Right ventricle myocardium inferior (tissue), 1 donor: ENCODE measurements around the gene PCDHB12. TPM values are rescaled to one million over a fixed set of nuclear protein-coding genes. Genes with fewer than 3 reads are reported as not detected.
A peak's percentile ranks its signal among the peaks of the same experiment; 100 is the strongest.
"Not testable (repeated sequence)": the region's sequence is repeated elsewhere in the genome, so short reads cannot be mapped to it uniquely, and the experiment has no call there.

ENCODE experiments used
- ATAC-seq: fragments of 200-7000 bp; cut with Tn5 transposase; one replicate; pipeline ENCODE4 v1.9.1; 2020; ENCODE audit warnings: mild to moderate bottlenecking, moderate library complexity
- DNase-seq: peaks from one replicate; pipeline ENCODE4 v3.0.0; 2021; ENCODE audit errors: missing footprints
- intact Hi-C: fragments of 100-400 bp; cut with DNase I; formaldehyde crosslinking; loops from one replicate; pipeline ENCODE4 v1.11.0; 2022
- total RNA-seq: library from RNA; stranded (reverse); fragmentation: NEBNext Ultra II Directional; extraction: Animal tissue kit (Norgen Biotek cat#: 25700); gene quantifications from one replicate; pipeline ENCODE4 v1.2.1, GENCODE V29; 2021
- donor health status: DM: no; HTN: yes; CAD: no; lungs with severe emphysema.

The PCDHB12 gene
- total RNA-seq, 1 donor from 2014 or later: 1.3 TPM

DNA sequence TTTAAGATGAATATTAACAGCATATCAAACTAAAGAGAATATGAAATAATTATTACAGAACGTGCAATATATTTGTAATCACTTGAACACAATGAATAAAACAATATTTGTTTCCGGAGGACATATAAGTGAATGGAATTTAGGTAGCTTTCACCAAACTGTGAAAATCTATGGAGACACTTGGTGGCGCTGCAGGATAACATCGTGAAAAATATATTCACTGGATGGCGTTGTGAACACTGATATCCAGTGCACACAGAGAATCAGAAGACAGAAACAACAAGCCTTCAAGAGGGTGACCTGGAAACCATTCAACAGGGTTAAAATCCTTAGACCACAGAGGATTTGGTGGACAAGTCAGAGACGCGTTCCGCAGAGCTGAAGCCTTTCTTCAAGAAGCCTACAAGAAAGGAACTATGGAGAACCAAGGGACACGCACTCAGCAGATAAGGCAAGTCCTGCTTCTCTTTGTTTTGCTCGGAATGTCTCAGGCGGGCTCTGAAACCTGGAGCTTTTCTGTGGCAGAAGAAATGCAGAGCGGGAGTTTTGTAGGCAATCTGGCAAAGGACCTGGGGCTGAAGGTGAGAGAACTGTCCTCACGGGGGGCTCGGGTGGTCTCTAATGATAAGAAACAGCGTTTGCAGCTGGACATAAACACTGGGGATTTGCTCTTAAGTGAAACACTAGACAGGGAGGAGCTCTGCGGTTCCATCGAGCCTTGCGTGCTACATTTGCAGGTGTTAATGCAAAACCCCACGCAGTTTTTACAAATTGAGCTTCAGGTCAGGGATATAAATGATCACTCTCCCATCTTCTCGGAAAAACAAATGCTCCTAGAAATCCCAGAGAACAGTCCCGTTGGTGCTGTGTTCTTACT lies 8.9 kb upstream of the PCDHB12 start, which contains the start of gene PCDHB11:
PCDHB11 (plus strand) TSS at position 269 of the 877 bp plus-strand sequence; CDS start at position 417, 148 bp downstream.
- no peak for DNase-seq
- intact Hi-C loops: no loop called here
- ATAC-seq: no peak

DNA sequence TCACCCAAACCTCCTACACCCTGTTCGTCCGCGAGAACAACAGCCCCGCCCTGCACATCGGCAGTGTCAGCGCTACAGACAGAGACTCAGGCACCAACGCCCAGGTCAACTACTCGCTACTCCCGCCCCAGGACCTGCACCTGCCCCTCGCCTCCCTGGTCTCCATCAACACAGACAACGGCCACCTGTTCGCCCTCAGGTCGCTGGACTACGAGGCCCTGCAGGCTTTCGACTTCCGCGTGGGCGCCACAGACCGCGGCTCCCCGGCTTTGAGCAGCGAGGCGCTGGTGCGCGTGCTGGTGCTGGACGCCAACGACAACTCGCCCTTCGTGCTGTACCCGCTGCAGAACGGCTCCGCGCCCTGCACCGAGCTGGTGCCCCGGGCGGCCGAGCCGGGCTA lies 7.4 kb upstream of the PCDHB12 start:
- intact Hi-C loops, ATAC-seq, DNase-seq: not testable (repeated sequence)

DNA sequence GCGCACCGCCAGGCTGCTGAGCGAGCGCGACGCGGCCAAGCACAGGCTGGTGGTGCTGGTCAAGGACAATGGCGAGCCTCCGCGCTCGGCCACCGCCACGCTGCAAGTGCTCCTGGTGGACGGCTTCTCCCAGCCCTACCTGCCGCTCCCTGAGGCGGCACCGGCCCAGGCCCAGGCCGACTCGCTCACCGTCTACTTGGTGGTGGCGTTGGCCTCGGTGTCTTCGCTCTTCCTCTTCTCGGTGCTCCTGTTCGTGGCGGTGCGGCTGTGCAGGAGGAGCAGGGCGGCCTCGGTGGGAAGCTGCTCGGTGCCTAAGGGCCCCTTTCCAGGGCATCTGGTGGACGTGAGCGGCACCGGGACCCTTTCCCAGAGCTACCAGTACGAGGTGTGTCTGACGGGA lies 6.9 kb upstream of the PCDHB12 start:
- intact Hi-C loops, ATAC-seq, DNase-seq: not testable (repeated sequence)

DNA sequence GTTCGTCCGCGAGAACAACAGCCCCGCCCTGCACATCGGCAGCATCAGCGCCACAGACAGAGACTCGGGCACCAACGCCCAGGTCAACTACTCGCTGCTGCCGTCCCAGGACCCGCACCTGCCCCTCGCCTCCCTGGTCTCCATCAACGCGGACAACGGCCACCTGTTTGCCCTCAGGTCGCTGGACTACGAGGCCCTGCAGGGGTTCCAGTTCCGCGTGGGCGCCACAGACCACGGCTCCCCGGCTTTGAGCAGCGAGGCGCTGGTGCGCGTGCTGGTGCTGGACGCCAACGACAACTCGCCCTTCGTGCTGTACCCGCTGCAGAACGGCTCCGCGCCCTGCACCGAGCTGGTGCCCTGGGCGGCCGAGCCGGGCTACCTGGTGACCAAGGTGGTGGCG lies 1.8 kb downstream of the PCDHB12 start:
- intact Hi-C loops: loop anchor here (10.0 kb wide), 1 partner anchor 115 kb away; the partner anchor contains the start of gene TAF7
- DNase-seq, ATAC-seq: not testable (repeated sequence)

DNA sequence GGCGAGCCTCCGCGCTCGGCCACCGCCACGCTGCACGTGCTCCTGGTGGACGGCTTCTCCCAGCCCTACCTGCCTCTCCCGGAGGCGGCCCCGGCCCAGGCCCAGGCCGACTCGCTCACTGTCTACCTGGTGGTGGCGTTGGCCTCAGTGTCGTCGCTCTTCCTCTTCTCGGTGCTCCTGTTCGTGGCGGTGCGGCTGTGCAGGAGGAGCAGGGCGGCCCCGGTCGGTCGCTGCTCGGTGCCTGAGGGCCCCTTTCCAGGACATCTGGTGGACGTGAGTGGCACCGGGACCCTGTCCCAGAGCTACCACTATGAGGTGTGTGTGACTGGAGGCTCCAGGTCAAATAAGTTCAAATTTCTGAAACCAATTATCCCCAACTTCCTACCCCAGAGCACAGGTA lies 2.3 kb downstream of the PCDHB12 start:
- intact Hi-C loops: loop anchor here (10.0 kb wide), 1 partner anchor 114 kb away; the partner anchor contains the start of gene TAF7

DNA sequence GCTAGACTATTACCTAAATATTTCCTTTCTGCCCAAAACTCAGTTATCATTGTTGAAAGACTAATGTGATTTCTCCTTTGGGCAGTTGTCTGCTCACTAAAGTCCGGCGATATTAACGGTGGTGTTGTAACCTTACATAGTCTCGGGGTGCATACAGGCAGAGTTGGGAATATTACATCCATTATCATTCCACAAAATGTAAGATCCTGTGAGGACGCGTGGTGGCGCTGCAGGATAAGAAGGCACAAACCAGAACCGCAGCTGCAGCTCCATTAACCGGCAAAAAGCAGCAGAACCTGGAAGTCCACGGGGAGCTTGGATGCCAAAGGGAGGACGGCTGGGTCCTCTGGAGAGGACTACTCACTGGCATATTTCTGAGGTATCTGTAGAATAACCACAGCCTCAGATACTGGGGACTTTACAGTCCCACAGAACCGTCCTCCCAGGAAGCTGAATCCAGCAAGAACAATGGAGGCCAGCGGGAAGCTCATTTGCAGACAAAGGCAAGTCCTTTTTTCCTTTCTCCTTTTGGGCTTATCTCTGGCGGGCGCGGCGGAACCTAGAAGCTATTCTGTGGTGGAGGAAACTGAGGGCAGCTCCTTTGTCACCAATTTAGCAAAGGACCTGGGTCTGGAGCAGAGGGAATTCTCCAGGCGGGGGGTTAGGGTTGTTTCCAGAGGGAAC lies 5.3 kb downstream of the PCDHB12 start, which contains the start of gene PCDHB13:
PCDHB13 (plus strand) TSS at position 264 of the 684 bp plus-strand sequence; CDS start at position 469, 205 bp downstream.
- ATAC-seq (peak; percentile 81), DNase-seq (peak; percentile 80)
- intact Hi-C loops: loop anchor here (10.0 kb wide), 1 partner anchor 111 kb away; the partner anchor contains the start of gene TAF7

More for the DNA sequence above, 2.3 kb downstream of the PCDHB12 start:
- ATAC-seq, DNase-seq: not testable (repeated sequence)

DNA sequence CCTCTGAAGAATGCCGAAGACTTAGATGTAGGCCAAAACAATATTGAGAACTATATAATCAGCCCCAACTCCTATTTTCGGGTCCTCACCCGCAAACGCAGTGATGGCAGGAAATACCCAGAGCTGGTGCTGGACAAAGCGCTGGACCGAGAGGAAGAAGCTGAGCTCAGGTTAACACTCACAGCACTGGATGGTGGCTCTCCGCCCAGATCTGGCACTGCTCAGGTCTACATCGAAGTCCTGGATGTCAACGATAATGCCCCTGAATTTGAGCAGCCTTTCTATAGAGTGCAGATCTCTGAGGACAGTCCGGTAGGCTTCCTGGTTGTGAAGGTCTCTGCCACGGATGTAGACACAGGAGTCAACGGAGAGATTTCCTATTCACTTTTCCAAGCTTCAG lies 6.1 kb downstream of the PCDHB12 start:
- intact Hi-C loops: loop anchor here (10.0 kb wide), 1 partner anchor 110 kb away; the partner anchor contains the start of gene TAF7
- ATAC-seq, DNase-seq: not testable (repeated sequence)

DNA sequence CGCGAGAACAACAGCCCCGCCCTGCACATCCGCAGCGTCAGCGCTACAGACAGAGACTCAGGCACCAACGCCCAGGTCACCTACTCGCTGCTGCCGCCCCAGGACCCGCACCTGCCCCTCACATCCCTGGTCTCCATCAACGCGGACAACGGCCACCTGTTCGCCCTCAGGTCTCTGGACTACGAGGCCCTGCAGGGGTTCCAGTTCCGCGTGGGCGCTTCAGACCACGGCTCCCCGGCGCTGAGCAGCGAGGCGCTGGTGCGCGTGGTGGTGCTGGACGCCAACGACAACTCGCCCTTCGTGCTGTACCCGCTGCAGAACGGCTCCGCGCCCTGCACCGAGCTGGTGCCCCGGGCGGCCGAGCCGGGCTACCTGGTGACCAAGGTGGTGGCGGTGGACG lies 7.0 kb downstream of the PCDHB12 start:
- not testable (repeated sequence) for DNase-seq, ATAC-seq
- intact Hi-C loops: loop anchor here (10.0 kb wide), 1 partner anchor 109 kb away; the partner anchor contains the start of gene TAF7

DNA sequence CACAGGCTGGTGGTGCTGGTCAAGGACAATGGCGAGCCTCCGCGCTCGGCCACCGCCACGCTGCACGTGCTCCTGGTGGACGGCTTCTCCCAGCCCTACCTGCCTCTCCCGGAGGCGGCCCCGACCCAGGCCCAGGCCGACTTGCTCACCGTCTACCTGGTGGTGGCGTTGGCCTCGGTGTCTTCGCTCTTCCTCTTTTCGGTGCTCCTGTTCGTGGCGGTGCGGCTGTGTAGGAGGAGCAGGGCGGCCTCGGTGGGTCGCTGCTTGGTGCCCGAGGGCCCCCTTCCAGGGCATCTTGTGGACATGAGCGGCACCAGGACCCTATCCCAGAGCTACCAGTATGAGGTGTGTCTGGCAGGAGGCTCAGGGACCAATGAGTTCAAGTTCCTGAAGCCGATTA lies 7.5 kb downstream of the PCDHB12 start:
- intact Hi-C loops: loop anchor here (10.0 kb wide), 1 partner anchor 109 kb away; the partner anchor contains the start of gene TAF7
- ATAC-seq, DNase-seq: not testable (repeated sequence)

DNA sequence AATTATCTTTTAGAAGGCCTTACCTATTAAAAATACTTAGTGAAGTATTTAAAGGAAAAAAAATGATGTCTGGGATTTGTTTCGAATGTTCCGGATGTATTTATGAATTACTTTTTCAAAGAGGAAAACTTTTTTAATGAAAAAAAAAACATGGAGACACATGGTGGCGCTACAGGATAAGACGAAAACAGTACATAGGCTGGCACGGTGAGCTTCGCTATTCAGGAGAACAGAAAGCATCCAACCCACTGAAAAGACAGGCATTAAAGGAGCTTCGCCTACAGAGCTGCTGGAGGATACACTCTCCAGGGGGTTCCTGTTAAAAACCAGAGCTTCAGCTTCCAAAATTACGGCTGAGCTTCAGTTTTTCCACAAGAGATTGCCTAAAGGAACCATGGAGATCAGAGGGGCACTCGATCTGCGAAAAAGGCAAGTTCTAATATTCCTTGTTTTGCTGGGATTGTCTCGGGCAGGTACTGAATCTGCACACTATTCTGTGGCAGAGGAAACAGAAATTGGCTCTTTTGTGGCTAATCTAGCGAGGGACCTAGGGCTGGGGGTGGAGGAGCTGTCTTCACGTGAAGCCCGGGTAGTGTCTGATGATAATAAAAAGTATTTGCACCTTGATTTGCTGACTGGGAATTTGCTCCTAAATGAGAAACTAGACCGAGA lies 14.7 kb downstream of the PCDHB12 start, which contains the start of gene PCDHB14:
PCDHB14 (plus strand) TSS at position 232 of the 672 bp plus-strand sequence; CDS start at position 395, 163 bp downstream.
- no peak for DNase-seq
- intact Hi-C loops: no loop called here
- ATAC-seq: no peak

DNA sequence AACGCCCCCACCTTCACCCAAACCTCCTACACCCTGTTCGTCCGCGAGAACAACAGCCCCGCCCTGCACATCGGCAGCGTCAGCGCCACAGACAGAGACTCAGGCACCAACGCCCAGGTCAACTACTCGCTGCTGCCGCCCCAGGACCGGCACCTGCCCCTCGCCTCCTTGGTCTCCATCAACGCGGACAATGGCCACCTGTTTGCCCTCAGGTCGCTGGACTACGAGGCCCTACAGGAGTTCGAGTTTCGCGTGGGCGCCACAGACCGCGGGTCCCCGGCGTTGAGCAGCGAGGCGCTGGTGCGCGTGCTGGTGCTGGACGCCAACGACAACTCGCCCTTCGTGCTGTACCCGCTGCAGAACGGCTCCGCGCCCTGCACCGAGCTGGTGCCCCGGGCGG lies 16.3 kb downstream of the PCDHB12 start:
- intact Hi-C loops, DNase-seq, ATAC-seq: not testable (repeated sequence)

DNA sequence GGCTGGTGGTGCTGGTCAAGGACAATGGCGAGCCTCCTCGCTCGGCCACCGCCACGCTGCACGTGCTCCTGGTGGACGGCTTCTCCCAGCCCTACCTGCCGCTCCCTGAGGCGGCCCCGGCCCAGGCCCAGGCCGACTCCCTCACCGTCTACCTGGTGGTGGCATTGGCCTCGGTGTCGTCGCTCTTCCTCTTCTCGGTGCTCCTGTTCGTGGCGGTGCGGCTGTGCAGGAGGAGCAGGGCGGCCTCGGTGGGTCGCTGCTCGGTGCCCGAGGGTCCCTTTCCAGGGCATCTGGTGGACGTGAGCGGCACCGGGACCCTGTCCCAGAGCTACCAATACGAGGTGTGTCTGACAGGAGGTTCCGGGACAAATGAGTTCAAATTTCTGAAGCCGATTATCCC lies 16.9 kb downstream of the PCDHB12 start:
- ATAC-seq, intact Hi-C loops, DNase-seq: not testable (repeated sequence)

DNA sequence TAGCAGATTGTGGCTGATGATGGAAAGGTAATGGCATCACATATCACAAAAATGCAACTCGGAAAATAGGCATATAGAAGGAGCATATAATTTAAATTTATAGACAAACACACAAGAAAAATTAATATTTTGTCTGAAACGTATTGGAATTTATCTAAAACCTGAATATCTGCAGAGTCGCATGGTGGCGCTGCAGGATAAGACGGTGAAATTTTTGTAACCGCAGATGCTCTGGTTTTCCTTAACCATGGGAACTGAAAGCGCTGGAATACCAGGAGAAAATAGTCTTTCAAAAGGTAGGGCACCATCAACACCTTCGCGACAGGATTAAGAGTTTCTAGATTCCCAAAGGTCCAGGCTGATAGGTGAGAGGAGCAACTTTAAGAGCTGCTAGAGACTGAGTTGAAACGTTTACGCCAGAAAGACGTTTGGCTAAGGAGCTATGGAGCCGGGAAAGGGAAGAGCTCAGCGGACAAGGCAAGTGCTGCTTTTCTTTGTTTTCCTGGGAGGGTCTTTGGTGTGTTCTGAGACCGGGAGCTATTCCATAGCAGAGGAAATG lies 25.7 kb downstream of the PCDHB12 start:
- intact Hi-C loops: no loop called here
- no peak for ATAC-seq
- DNase-seq: no peak

DNA sequence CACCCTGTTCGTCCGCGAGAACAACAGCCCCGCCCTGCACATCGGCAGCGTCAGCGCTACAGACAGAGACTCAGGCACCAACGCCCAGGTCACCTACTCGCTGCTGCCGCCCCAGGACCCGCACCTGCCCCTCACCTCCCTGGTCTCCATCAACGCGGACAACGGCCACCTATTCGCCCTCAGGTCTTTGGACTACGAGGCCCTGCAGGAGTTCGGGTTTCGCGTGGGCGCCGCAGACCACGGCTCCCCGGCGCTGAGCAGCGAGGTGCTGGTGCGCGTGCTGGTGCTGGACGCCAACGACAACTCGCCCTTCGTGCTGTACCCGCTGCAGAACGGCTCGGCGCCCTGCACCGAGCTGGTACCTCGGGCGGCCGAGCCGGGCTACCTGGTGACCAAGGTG lies 27.4 kb downstream of the PCDHB12 start:
- ATAC-seq, intact Hi-C loops, DNase-seq: not testable (repeated sequence)

DNA sequence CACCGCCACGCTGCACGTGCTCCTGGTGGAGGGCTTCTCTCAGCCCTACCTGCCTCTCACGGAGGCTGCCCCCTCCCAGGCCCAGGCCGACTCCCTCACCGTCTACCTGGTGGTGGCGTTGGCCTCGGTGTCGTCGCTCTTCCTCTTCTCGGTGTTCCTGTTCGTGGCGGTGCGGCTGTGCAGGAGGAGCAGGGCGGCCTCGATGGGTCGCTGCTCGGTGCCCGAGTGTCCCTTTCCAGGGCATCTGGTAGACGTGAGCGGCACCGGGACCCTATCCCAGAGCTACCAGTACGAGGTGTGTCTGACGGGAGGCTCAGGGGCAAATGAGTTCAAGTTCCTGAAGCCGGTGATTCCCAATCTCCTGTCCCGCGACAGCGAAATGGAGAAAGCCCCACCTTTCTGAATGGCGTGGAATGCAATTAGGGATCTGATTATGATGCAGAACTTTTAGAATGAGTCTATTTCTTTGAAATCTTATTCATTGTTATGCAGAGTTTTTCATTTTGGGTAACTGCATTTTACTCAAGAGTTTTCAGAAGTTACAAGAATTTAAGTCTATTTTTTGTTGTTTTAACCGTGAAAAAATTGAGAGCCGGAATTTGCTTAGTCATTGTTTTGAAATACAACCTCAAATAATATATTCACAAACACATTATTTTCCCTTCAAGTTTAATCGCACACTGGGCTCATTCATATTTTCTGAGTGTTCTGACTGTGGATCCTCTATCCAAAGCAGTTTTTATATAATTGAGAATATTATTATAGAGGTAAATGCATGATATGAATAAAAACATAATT lies 28.2 kb downstream of the PCDHB12 start:
- DNase-seq (no peak), ATAC-seq (no peak)
- intact Hi-C loops: no loop called here

DNA sequence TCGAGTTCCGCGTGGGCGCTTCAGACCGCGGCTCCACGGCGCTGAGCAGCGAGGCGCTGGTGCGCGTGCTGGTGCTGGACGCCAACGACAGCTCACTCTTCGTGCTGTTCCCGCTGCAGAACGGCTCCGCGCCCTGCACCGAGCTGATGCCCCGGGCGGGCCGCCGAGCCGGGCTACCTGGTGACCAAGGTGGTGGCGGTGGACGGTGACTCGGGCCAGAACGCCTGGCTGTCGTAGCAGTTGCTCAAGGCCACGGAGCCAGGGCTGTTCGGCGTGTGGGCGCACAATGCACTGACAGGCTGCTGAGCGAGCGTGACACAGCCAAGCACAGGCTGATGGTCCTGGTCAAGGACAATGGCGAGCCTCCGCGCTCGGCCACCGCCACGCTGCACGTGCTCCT lies 33.0 kb downstream of the PCDHB12 start:
- ATAC-seq (no peak), DNase-seq (no peak)
- intact Hi-C loops: no loop called here

DNA sequence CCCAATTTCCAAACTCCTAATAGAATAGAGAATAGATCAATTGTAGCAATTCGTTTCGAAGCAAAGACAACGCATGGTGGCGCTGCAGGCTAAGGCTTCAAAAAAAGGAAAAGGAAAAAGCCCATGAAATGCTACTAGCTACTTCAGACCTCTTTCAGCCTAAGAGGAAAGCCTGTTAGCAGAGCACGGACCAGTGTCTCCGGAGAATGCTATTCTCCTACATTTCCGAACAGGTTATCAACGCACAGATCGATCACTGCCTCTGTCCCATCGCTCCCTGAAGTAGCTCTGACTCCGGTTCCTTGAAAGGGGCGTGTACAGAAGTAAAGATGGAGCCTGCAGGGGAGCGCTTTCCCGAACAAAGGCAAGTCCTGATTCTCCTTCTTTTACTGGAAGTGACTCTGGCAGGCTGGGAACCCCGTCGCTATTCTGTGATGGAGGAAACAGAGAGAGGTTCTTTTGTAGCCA lies 36.8 kb downstream of the PCDHB12 start, which contains the start of gene PCDHB15:
PCDHB15 (plus strand) TSS at position 146 of the 468 bp plus-strand sequence; CDS start at position 330, 184 bp downstream.
- intact Hi-C loops: loop anchor here (1.0 kb wide), 1 partner anchor 319 kb away; no protein-coding TSS in a partner anchor
- ATAC-seq (no peak), DNase-seq (no peak)
